Ascending aorta (tissue), 2 donors: ENCODE results near the gene SAMD4B. TPM values are rescaled to one million over a fixed set of nuclear protein-coding genes. Genes with fewer than 3 reads are reported as not detected.

Experiments used
- DNase-seq, 2 donors: peaks; one replicate each; pipeline ENCODE4 v3.0.0-alpha.2; 2019; ENCODE audit warnings: low spot score in 2 of 2
- H3K27ac ChIP-seq, 2 donors: fragments of 200-600 bp; sonication (generic); one replicate each; pipeline ENCODE4 v1.5.1; 2016 to 2017; ENCODE audit warnings: mild to moderate bottlenecking in 1 of 2
- H3K27me3 ChIP-seq: fragments of 200-600 bp; sonication (generic); one replicate; pipeline ENCODE4 v1.5.1; 2017
- H3K36me3 ChIP-seq, 2 donors: fragments of 200-600 bp; sonication (generic); one replicate each; pipeline ENCODE4 v1.5.1; 2016
- H3K4me1 ChIP-seq, 2 donors: fragments of 200-600 bp; sonication (generic); one replicate each; pipeline ENCODE4 v1.5.1; 2016 to 2017; ENCODE audit warnings: mild to moderate bottlenecking in 1 of 2
- H3K4me3 ChIP-seq, 2 donors: fragments of 200-600 bp; sonication (generic); one replicate each; pipeline ENCODE4 v1.5.1; 2016 to 2017; ENCODE audit warnings: mild to moderate bottlenecking in 1 of 2
- H3K9me3 ChIP-seq, 2 donors: fragments of 200-600 bp; sonication (generic); one replicate each; pipeline ENCODE4 v1.5.1; 2016
- CTCF ChIP-seq, 3 experiments: fragments of 200-600 bp in 2 of 3; fragments of 450-650 bp in 1 of 3; sonication (generic) in 2 of 3; IDR thresholded peaks; one replicate each; pipeline ENCODE4 v1.5.1; 2016 to 2019; ENCODE audit warnings: antibody characterized with exemption in 3 of 3, mild to moderate bottlenecking in 1 of 3, moderate library complexity in 1 of 3
- intact Hi-C: fragments of 100-400 bp; cut with DNase I; formaldehyde crosslinking; loops from one replicate; pipeline ENCODE4 v1.15.1; 2023
- total RNA-seq: library from RNA; depleted of rRNA; stranded (reverse); fragments of >200 nt; gene quantifications from one replicate; pipeline ENCODE4 v1.1.0, GENCODE V29; 2016

SAMD4B gene
- total RNA-seq, 1 donor from 2014 or later, result 358 TPM

GRCh38 chr19:39316627-39317321, 25.4 kb upstream of the SAMD4B start:
- intact Hi-C loops, result no loop called here
- peaks cover 4% of the 10 kb centered on the region in 2 donors for H3K4me1 ChIP-seq
- DNase-seq, result no peak
- H3K36me3 ChIP-seq, result peaks cover 0 to 4% of the 10 kb centered on the region in 2 donors
- no peak overlapping the region for H3K4me3 ChIP-seq
- H3K27ac ChIP-seq, result no peak overlapping the region
- no peak for TF ChIP-seq CTCF (IDR thresholded peaks at IDR 0.05)
- no peaks in the 10 kb centered on the region for H3K27me3 ChIP-seq
- H3K9me3 ChIP-seq, result no peaks in the 10 kb centered on the region

GRCh38 chr19:39317476-39317875, 24.7 kb upstream of the SAMD4B start:
- no peak for DNase-seq
- peaks cover 0 to 4% of the 10 kb centered on the region in 2 donors for H3K36me3 ChIP-seq
- no peak overlapping the region for H3K4me3 ChIP-seq
- H3K9me3 ChIP-seq, result no peaks in the 10 kb centered on the region
- peaks cover 4% of the 10 kb centered on the region in 2 donors for H3K4me1 ChIP-seq
- intact Hi-C loops, result no loop called here
- no peak overlapping the region for H3K27ac ChIP-seq
- TF ChIP-seq CTCF (IDR thresholded peaks at IDR 0.05), result no peak
- no peaks in the 10 kb centered on the region for H3K27me3 ChIP-seq

- H3K9me3 ChIP-seq, result no peaks in the 10 kb centered on the region
- peaks cover 0 to 4% of the 10 kb centered on the region in 2 donors for H3K36me3 ChIP-seq
- H3K27ac ChIP-seq, result no peak overlapping the region
- peaks cover 4% of the 10 kb centered on the region in 2 donors for H3K4me1 ChIP-seq
- TF ChIP-seq CTCF (IDR thresholded peaks at IDR 0.05), result no peak
- no peaks in the 10 kb centered on the region for H3K27me3 ChIP-seq
- intact Hi-C loops, result no loop called here
- DNase-seq, result no peak
- H3K4me3 ChIP-seq, result no peak overlapping the region
These were observed 24.1 kb upstream of the SAMD4B start for GRCh38 chr19:39318071-39318470.

GRCh38 chr19:39318690-39319089, 23.5 kb upstream of the SAMD4B start:
- H3K27ac ChIP-seq, result no peak overlapping the region

GRCh38 chr19:39319098-39319891, 22.9 kb upstream of the SAMD4B start:
- H3K9me3 ChIP-seq, result no peaks in the 10 kb centered on the region
- peaks cover 4% of the 10 kb centered on the region in 2 donors for H3K4me1 ChIP-seq
- H3K27ac ChIP-seq, result no peak overlapping the region
- no peak for DNase-seq
- H3K27me3 ChIP-seq, result no peaks in the 10 kb centered on the region
- peaks cover 0 to 4% of the 10 kb centered on the region in 2 donors for H3K36me3 ChIP-seq
- peak overlapping the region in 1 of 2 donors; percentile 69 for H3K4me3 ChIP-seq
- TF ChIP-seq CTCF (IDR thresholded peaks at IDR 0.05), result no peak
- intact Hi-C loops, result no loop called here

More at GRCh38 chr19:39318690-39319089, 23.5 kb upstream of the SAMD4B start:
- Histone ChIP-seq H3K9me3 (no peaks in the 10 kb centered on the region), H3K4me3 (no peak overlapping the region), H3K27me3 (no peaks in the 10 kb centered on the region), H3K4me1 (peaks cover 4% of the 10 kb centered on the region in 2 donors), H3K36me3 (peaks cover 0 to 4% of the 10 kb centered on the region in 2 donors)
- no peak for DNase-seq
- intact Hi-C loops, result no loop called here
- TF ChIP-seq CTCF (IDR thresholded peaks at IDR 0.05), result no peak
